Sciatic nerve (tissue), 2 donors: ENCODE measurements around the gene NUBPL. TPM values are rescaled to one million over a fixed set of nuclear protein-coding genes. Genes with fewer than 3 reads are reported as not detected.
A peak's percentile ranks its signal among the peaks of the same experiment; 100 is the strongest.
"Not testable (repeated sequence)": the region's sequence is repeated elsewhere in the genome, so short reads cannot be mapped to it uniquely, and the experiment has no call there.

Experiments
- ATAC-seq: fragments of 200-7000 bp; cut with Tn5 transposase; one replicate; pipeline ENCODE4 v1.9.1; 2020; ENCODE audit warnings: mild to moderate bottlenecking, moderate library complexity
- DNase-seq: peaks from one replicate; pipeline ENCODE4 v3.0.0-alpha.2; 2020; ENCODE audit warnings: low spot score
- intact Hi-C: fragments of 100-400 bp; cut with DNase I; formaldehyde crosslinking; loops from one replicate; pipeline ENCODE4 v1.14.2; 2022
- total RNA-seq: library from RNA; stranded (reverse); fragmentation: NEBNext Ultra II Directional; extraction: Animal tissue kit (Norgen Biotek cat#: 25700); gene quantifications from one replicate; pipeline ENCODE4 v1.2.1, GENCODE V29; 2021
- donor health status: DM: no; HTN: no; CAD: no.
- donor health status: DM: no; HTN: no; CAD: no.

Gene NUBPL
- total RNA-seq, 1 donor from 2014 or later, result 18.7 TPM

DNA sequence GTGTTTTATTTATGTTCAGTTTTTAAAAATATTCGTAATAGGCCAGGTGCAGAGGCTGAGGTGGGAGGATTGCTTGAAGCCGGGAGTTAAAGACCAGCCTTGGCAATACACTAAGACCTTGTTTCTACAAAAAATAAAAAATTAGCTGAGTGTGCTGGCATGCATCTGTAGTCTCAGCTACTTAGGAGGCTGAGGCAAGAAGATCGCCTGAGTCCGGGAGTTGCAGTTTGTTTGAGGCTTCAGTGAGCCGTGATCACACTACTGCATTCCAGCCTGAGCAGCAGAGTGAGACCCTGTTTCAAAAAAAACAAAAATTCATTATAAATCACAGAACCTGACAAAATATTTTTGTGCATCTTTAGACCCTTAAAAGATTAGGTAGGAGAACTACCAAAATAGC lies 275.8 kb downstream of the NUBPL start:
- ATAC-seq (no peak), DNase-seq (no peak)
- intact Hi-C loops, result no loop called here

DNA sequence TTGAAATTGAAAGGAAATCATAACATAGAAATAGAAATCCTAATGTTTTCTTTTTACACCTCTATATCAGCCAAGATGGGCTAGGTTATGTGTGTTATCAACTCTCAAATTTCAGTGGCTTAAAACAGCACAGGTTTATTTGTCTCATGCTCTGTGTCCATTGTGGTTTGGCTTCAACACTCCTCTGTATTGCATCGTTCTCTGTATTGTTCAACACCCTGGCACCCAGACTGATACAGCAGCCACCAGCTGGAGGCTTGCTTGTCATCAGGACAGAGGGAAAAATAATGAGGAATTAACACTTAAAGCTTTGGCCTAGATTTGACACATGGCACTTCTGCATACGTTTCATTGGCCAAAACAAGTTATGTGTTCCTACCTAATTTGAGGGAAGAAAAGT lies 281.7 kb downstream of the NUBPL start:
- intact Hi-C loops, result no loop called here
- ATAC-seq, result no peak

DNA sequence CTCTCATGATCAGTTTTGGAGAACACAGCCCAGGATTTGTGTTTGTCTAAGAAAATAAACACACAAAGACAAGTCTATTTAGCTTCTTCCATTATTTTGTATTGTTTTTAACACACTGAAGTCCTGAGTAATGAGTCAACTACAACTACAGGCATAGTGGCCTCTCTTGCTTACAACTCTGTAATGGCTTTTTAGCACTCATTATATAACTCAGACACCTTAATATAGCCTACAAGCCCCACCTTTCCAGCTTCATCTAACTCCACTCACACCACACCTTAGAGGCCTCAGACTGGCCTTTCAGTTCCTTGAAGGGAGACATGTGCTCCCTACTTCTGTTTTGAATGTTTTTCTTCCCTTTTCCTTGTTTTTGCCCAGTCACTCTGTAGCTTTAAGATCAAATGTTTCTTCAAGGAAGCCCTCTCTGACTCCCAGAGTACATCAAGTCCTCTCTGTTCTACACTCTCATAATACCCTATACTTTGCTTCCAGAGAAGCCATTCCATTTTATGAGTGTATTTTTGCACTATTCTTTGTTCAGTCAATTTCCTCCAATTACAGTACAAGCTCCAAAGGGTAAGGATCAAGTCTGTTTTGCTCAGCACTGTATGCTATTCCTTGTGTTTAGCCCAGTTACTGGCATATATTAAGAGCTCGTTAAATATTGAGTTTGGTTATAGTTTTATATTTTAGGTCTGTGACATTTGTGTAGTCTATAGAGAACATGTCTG lies 282.3 kb downstream of the NUBPL start:
- ATAC-seq, result no peak
- no peak for DNase-seq
- intact Hi-C loops, result no loop called here

More for the DNA sequence above, 281.7 kb downstream of the NUBPL start:
- no peak for DNase-seq

DNA sequence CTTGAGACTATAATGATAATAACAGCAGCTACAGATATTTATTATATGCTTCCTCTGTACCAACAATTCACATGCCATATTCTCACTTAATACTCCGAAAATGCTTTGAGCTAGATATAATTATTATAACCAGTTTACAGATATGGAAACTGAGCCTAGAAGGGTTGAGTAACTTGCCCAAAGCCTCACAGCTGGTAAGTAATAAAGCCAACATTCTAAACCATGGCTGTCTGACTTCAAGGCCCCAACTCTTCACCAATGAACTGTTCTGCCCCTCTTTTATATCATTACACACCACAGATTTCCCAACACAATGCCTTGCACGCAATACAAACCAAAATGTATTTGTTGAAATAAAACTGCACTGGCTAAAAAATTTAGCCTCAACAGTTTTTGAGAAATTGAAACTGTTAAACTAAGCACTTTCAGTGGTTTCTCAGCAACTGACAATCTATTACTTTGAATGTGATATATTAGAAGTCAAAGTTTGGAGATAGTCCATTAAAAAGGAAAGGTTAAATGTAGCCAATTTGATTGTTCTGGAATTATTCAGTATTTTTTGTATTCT lies 293.4 kb downstream of the NUBPL start:
- intact Hi-C loops, result no loop called here
- DNase-seq (no peak), ATAC-seq (no peak)

DNA sequence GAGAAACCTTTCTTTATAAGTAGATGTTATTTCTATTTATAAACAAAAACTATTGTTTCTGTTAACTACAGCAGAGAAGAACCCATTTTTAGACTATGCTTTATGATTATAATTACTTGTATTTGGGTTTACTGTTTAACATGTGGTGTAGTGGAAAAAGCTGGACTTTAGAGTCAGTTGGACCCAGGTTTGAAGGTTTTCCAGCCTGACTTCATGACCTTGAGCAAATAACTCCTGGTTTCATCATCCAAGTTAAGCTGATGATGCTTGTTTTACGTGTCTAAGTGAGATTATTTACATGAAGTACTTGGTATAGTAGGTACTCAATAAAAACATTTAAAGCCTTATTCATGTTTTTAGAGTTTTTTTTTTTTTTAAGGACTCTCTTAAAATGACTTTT lies 294.1 kb downstream of the NUBPL start:
- intact Hi-C loops, result no loop called here
- ATAC-seq (no peak), DNase-seq (no peak)

DNA sequence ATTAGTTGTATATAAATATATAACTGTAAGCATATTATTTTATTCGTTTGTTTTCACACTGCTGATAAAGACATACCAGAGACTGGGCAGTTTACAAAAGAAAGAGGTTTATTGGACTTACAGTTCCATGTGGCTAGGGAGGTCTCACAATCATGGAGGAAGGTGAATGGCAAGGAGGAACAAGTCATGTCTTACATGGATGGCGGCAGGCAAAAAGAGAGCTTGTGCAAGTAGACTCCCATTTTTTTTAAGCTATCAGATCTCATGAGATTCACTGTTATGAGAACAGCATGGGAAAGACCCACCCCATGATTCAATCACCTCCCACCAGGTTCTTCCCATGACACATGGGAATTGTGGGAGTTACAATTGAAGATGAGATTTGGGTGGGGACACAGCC lies 294.8 kb downstream of the NUBPL start:
- intact Hi-C loops, DNase-seq, ATAC-seq: not testable (repeated sequence)

DNA sequence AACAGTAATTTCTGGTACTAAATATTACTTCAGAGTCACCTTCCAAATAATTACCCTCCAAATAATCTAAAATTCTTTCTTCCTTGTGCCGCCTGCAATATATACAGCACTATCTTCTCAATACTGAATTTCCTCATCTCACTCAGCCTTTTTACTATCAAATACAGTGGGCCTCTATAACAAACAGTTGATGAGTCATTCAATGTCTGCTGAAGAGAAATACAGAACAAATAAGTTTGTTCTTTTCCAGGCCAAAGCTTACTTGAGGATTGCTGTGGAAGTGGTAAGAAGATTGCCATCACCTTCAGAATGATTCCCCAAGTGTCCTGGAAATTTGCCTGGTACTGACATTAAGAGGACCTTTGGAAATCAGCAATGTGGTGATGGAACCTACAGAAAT lies 297.7 kb downstream of the NUBPL start:
- DNase-seq (no peak), ATAC-seq (no peak)
- intact Hi-C loops, result no loop called here

DNA sequence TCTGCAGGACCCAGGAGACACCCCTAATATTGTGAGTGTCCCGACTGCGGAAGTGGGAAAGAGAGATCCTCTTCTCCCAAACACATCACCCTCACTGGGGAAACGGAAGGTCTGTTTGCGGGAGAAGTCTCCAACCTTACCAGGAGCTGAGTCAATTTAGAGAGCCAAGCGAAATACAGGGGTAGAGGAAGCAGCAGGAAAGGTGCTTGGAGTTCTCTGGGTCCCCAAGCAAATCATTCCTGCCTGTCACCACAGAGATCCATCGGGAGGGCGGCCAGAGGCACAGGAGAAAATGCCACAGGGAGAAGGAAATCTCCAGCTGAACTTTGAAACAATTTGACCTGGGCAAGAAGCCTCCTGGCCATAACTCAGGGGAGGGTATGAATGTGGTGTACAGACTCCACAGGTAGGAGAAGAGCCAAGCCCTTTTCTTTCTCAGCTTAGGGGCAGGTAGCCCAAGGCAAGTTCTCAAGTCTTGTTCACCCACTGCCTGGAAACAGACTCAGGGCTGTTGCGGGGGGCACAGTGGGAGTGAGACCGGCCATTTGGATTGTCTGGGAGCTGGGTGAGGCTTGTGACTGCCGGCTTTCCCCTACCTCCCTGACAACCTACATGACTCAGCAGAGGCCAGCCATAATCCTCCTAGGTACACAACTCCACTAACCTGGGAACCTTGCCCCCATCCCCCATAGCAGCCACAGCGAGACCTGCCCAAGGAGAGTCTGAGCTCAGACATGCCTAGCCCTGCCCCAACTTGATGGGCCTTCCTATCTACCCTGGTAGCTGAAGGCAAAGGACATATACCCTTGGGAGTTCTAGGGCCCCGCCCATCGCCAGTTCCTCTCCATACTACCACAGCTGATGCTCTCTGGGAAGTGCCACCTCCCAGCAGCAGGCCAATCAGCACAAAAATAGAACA lies 304.0 kb downstream of the NUBPL start:
- no peak for ATAC-seq
- intact Hi-C loops, result no loop called here
- no peak for DNase-seq

DNA sequence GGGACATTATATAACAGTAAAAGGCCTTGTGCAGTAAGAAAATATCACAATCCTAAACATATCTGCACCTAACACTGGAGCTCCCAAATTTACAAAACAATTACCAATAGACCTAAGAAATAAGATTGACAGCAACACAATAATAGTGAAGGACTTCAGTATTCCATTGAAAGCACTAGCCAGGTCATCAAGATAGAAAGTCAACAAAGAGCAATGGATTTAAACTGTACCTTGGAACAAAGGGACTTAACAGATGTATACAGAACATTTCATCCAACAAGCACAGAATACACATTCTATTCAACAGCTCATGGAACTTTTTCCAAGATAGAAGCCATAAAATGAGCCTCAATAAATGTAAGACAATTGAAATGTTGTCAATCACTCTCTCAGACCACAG lies 306.4 kb downstream of the NUBPL start:
- intact Hi-C loops, result no loop called here
- DNase-seq (no peak), ATAC-seq (no peak)

DNA sequence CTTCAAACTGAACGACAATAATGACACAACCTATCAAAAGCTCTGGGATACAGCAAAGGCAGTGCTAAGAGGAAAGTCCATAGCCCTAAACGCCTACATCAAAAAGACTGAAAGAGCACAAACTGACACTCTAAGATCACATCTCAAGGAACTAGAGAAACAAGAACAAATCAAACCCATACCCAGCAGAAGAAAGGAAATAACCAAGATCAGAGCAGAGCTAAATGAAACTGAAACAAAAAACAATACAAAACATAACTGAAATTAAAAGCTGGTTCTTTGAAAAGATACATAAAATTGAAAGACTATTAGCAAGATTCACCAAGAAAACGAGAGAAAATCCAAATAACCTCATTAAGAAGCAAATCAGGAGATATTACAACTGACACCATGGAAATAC lies 306.9 kb downstream of the NUBPL start:
- DNase-seq, intact Hi-C loops, ATAC-seq: not testable (repeated sequence)

DNA sequence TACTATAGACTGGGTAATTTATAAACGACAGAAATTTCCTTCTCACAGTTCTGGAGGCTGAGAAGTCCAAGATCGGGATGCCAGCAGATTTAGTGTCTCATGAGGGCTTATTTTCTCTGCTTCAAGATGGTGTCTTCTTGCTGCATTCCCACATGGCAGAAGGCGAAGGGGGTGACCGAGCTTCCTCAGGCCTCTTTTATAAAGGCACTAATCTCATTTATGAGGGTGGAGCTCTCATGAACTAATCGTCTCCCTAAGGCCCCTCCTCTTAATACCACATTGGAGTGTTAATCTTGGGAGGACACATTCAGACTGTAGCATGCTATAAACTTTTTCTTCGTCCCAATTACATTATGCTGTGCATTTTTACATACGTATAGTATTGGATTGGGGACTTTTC lies 315.5 kb downstream of the NUBPL start:
- no peak for DNase-seq
- intact Hi-C loops, result no loop called here
- ATAC-seq, result no peak

DNA sequence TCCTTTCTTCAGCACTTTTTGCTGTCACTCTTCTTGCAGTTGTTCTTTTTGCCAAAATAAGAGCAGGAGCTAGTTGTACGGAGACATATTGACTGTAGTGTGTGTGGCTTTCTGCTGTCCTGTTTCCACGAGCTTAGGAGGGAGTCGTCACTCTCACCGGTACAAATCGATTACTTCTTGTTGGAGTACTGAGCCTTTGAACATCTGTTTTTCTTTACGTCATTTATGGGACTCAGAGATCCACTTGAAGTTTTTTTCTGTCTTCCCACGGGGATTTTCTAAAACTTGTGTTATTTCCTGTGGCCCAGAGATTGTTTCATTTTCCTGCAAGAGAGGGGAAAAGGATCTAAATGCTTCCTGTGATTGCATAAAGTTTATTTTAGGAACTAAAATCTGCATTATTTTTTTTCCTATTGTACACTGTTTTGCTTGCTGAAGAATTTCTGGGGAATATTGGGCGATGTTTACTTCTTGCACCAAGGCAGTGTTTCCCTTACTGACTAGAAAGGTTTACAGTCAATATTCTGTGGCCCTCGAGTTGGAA lies 316.1 kb downstream of the NUBPL start:
- intact Hi-C loops, result no loop called here
- peak; percentile 60 for ATAC-seq
- DNase-seq, result no peak

DNA sequence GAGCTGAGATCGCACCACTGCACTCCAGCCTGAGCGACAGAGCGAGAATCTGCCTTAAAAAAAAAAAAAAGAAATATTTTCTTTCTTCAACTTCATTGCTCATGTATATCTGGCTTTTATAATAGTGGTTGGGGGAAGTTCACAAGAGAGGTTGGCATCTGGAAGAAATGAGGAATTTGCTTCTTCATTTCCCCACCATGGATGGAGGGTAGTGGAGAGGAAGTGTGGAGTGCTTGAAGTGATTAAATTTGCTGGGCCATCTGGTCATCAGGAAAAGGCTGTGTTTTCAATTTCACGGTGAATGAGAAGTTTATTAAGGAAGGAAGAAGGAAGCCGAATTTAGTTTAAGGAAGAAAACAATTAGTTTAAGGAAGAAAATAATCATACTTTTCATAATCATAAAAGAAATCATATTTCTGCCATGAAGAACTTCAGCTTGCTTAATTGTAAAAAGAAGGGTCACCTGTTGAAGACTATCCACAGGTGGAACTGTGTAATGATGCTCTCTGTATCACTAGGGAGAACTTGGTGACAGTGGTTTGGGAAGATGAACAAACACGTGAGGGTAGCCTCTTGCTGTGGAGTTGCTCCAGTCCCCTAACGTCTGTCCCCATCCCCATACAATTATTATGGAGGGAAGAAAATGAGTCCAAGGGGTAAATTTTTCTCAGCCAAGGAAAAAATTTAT lies 318.6 kb downstream of the NUBPL start:
- intact Hi-C loops, result no loop called here
- peak; percentile 60 for ATAC-seq
- DNase-seq, result no peak

DNA sequence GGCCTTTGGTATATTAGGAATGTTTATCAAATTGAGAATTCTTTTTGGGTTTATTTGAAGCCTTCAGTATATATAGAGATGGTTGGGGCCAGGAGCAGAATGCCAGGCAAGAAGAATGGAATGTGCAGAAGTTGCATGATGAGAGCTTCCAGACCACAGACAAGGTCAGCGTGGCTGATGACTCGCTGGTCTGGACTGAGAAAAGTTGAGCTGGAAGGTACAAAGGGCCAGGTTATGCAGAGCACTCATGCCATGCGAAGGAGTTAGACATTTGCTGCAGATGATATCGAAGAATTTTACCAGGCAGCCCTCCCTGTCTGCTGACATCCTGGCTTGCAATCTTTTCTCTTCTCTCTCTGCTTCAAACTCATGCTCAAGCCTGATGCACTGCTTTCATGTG lies 319.7 kb downstream of the NUBPL start:
- no peak for ATAC-seq
- DNase-seq, result no peak
- intact Hi-C loops, result no loop called here

DNA sequence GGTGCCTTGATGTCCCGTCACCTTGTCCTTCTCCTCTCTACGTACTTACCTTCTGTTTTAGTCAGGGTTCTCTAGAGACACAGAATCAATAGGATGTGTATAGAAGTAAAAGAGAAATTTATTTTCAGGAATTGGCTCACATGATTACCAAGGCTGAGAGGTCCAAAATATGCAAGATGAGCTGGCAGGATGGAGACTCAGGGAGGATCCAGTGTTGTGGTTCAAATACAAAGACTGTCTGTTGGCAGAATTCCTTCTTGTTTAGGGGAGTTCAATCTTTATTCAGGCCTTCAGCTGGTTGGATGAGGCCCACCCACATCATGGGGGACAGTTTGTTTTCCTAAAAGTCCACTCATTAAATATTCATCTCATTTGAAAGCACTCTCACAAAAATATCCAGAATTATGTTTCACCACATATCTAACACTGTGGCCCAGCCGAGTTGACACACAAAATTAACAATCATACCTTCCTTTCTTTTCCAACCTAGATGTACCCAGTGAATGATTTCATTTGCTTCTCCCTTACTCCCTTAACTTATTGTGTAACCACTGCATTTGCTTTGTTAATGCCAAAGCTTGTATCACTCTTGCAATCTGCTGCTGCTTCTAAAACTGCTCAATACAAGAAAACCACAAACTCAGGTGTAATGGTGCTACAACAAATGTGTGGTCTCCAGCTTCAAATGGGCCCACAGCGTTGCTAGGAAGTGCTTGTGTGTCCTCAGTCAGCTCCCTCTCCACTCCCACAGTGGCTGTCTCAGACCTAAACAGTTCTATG lies 320.5 kb downstream of the NUBPL start:
- DNase-seq, result no peak
- no peak for ATAC-seq
- intact Hi-C loops, result no loop called here

DNA sequence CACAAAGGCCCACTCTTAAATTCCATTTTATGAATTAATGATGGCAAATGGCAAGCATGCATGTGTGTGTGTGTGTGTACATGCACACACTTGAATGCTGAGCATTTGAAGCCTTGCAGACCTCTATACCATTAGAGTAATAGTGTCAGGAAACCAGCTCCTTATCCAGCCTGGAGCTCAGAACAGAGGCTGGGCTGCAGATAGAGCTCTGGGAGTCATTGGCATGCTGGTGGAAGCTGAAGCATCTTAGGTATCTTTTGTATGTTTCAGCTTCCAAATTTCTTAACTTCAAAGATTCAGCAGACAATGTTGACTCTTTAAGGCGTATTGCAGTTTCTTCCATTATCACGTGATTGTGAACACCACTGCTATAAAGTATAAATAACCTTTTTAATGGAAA lies 323.0 kb downstream of the NUBPL start:
- DNase-seq (no peak), ATAC-seq (no peak)
- intact Hi-C loops, result no loop called here

DNA sequence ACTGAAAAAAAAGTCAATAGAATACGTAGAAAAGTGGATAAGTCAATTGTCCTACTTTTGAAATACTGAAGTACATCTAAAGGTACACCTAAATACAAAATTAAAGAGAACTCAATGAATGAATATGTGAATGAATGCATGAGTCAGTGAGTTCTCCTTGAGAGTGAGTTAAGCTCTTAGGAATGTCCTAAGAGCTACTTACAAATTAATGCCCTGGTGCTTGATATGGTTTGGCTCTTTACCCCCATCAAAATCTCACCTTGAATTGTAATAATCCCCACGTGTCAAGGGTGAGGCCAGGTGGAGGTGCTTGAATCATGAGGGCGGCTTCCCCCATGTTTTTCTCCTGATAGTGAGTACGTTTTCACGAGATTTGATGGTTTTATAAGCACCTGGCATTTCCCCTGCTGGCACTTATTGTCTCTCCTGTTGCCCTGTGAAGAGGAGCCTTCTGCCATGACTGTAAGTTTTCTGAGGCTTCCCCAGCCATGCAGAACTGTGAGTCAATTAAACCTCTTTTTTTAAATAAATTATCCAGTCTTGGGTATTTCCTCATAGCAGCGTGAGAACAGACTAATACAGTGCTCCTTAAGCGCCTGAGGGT lies 323.7 kb downstream of the NUBPL start:
- DNase-seq (no peak), ATAC-seq (no peak)
- intact Hi-C loops, result no loop called here

DNA sequence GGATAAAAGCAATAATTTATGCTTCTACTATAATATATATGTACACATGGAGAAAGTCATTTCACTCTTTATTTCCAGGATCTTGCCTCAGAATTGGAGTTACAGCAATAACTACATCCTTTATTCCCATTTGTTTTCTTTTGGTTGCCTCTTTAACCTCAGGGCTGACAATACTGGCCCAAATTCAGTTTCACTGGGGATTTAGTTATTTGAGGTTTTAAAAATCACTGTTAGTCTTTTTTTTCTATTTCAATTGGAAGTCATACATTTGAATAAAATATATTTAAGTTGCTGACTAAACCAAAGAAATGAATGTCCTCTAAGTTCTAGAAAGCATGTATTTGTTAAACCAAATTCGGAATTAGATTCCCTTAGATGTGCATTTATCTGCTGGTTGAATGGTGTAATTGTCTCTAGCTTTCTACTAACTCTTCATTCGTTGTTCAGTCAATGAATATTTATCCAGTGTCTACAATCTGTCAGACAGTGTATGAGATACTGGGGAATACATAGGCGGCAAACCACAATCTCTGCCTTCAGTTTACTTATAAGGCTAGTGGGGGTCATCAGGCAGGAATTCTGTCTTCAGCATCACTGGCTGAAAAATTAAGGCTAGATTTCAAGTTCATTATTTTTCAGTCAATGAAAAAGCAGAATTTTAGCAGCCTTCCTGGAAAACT lies 325.1 kb downstream of the NUBPL start:
- no peak for DNase-seq
- no peak for ATAC-seq
- intact Hi-C loops, result no loop called here
